Mucosa of stomach (tissue), 1 donor: ENCODE data around the gene COL23A1.

ENCODE experiments used
- H3K27me3 ChIP-seq: one replicate; pipeline ENCODE4 v1.7.0; 2013; ENCODE audit warnings: mild to moderate bottlenecking, low read length; ENCODE audit not compliant: control insufficient read depth, insufficient read depth
- H3K36me3 ChIP-seq: one replicate; pipeline ENCODE4 v1.7.0; 2013; ENCODE audit warnings: low read length; ENCODE audit not compliant: control insufficient read depth, insufficient read depth
- H3K4me1 ChIP-seq: one replicate; pipeline ENCODE4 v1.7.0; 2013; ENCODE audit warnings: mild to moderate bottlenecking, low read length; ENCODE audit not compliant: control insufficient read depth, insufficient read depth
- H3K4me3 ChIP-seq: one replicate; pipeline ENCODE4 v1.7.0; 2013; ENCODE audit warnings: low read length
- H3K9ac ChIP-seq: one replicate; pipeline ENCODE4 v1.7.0; 2013; ENCODE audit warnings: mild to moderate bottlenecking, low read length, moderate library complexity
- H3K9me3 ChIP-seq: one replicate; pipeline ENCODE4 v1.7.0; 2013; ENCODE audit warnings: mild to moderate bottlenecking, low read length, moderate library complexity; ENCODE audit not compliant: control insufficient read depth
- donor health status: Pancreatic carcinoma.

COL23A1 gene

DNA sequence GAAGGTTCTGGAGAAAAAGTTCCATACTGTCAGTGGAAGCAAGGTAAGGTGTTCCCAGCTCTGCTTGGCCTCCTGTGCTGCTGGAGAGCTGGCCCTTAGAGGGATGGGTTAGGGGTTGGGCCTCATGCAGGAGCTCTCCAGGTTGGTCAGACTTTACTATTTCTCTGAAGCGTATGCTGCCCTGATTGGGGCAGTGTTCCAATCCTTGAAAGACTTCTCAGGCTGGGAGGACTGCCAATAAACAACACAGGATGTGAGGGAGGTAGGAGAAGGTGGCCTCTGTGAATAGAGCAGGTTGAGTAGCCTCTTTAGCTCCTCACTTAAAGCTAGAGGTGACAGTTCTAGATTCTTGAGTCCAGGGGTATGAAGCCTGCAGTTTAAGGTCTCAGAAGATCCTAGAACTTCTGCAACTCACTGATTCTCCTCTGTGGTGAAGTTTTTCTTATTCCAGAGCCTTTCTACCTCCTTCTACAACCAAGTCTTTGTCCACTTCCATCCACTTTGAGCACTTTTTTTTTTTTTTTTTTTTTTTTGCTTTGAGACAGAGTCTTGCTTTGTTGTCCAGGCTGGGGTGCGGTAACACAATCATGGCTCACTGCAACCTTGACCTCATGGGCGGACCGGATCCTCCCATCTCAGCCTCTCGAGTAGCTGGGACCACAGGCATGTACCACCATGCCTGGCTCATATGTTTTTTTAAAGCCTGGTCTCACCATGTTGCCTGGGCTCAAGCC is 382.8 kb downstream of the COL23A1 start:
- Histone ChIP-seq H3K9me3 (no peaks in the 10 kb centered on the region), H3K4me3 (no peak overlapping the region), H3K36me3 (peaks cover 31% of the 10 kb centered on the region), H3K27me3 (no peaks in the 10 kb centered on the region), H3K9ac (peak overlapping the region; percentile 71), H3K4me1 (peaks cover 46% of the 10 kb centered on the region)

DNA sequence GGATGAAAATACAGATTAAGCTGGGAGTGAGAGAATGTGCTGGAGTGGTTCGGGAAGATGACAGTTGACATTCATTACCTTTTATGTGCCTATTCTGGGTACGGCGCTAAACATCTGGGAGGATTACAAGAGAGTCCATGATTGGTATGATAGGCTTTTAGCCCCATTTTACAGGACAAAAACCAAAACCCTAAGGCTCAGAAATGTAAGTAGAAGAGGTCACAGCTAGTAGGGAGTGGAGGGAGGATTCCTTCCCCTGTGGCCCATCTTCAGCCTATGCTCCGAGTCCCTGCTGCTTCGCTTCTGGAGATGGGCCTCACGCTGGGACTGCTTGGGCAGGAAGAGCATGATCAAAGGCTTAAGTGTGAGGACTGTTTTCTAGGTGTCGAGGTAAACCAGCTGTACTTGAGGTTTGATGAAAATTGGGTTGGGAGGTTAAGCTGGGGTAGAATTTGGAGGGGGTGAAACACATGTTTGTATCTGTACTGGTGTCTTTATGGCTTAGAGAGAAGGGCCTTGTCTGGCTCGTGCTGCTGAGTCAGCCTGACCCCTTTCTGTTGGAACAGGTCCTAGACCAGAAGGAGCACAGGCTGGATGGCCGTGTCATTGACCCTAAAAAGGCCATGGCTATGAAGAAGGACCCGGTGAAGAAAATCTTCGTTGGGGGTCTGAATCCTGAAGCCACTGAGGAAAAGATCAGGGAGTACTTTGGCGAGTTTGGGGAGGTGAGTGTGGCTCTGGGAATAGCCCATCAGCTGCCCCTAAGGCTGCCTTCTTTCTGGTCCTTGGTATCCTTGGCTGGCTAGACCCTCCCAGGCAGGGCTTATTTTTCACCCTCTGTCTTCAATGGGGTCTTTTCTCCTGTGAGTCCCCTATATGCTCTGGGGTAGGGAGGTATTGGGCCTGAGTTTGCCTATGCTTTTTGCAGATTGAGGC is 383.8 kb downstream of the COL23A1 start:
- H3K9ac ChIP-seq, result peak overlapping the region; percentile 71
- H3K36me3 ChIP-seq, result peaks cover 26% of the 10 kb centered on the region
- H3K4me3 ChIP-seq, result peak overlapping the region; percentile 64
- no peaks in the 10 kb centered on the region for H3K9me3 ChIP-seq
- H3K4me1 ChIP-seq, result peaks cover 40% of the 10 kb centered on the region
- no peaks in the 10 kb centered on the region for H3K27me3 ChIP-seq

DNA sequence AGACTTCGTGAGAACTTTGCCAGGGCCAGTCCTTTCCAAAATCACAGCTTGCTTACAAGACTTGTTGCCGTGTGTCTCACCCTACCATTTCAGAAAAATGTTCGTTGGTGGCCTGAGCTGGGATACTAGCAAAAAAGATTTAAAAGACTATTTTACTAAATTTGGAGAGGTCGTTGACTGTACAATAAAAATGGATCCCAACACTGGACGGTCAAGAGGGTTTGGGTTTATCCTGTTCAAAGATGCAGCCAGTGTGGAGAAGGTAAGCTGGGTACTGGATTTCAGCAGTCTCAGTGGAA is 384.5 kb downstream of the COL23A1 start:
- Histone ChIP-seq H3K27me3 (no peaks in the 10 kb centered on the region), H3K4me3 (peak overlapping the region; percentile 64), H3K4me1 (peaks cover 40% of the 10 kb centered on the region), H3K9ac (peak overlapping the region; percentile 71), H3K9me3 (no peaks in the 10 kb centered on the region), H3K36me3 (peaks cover 19% of the 10 kb centered on the region)

DNA sequence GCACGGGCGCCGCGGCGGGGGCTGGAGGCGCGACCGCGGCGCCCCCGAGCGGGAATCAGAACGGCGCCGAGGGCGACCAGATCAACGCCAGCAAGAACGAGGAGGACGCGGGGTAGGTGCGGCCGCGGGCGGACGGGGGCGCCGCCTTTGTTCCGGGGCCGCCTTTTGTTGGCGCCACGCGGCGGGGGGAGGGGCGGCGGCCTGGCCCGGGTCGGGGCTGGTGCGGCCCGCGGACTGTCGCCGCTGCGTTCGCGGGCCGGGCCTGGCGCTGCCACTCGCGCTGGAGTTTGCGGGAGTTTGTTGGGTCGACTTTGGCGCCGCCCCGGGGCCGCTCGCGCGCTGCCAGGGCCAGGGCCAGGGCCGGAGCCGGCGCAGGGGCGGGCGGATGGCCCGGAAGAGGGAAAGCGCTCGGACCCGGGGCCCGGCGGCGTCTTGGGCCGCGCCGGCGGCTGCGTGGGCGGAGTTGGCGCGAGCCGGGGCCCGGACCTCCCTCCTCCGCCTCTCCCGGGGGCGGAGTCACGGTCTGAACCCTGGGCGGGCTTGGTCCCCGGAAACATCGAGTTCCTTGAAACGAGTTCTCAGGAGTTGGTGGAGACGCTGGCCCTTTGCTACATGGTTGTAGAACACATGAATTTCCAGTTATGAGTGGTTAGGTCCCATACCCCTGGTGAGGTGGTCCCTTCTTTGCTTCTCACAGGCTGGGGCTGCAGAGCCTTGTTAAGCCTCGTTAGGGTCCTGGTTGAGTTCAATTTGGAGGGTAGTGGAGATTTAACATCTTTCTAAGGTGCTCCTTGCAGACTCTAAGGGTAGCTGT is 385.1 kb downstream of the COL23A1 start:
- Histone ChIP-seq H3K9me3 (no peaks in the 10 kb centered on the region), H3K27me3 (no peaks in the 10 kb centered on the region), H3K36me3 (peaks cover 14% of the 10 kb centered on the region), H3K4me3 (peak overlapping the region; percentile 64), H3K9ac (peak overlapping the region; percentile 71), H3K4me1 (peaks cover 40% of the 10 kb centered on the region)

DNA sequence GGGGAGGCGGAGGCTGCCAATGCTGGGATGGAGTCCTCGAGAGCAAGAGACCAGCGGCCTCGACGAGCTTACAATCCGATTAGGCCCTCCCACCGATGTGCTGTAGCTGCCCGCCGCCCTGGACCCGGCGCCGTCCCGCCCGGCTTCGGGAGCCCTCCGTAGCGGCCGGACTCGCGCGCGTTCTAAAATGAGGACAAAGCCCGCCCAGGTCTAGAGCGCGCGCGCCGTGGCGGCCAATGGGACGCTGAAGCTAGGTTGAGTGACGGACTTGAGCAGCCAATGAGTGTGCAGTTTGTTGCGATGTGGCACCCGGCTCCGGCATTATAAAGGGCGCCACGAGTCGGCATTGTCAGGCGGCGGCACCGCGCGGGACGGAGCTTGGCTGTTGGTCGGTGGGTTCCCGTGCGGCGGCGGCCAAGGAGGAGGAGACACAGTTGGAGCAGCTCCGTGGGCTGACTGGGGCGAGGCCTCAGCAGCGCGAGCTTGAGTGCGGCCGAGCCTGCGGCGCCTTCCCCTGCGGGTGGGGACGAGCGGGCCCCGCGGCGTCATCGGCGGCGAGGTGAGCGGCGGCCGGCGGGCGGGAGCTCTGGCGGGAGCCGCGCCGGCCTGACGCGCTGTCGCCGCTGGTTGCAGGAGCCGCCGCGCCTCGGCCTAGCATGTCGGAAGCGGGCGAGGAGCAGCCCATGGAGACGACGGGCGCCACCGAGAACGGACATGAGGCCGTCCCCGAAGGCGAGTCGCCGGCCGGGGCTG is 385.8 kb downstream of the COL23A1 start, which contains the start of gene HNRNPAB:
HNRNPAB (plus strand) TSS at position 352 of the 753 bp plus-strand sequence; CDS start at position 657, 305 bp downstream.
- Histone ChIP-seq H3K9me3 (no peaks in the 10 kb centered on the region), H3K27me3 (no peaks in the 10 kb centered on the region), H3K4me3 (peak within 1 kb of the TSS; percentile 71), H3K4me1 (peaks cover 36% of the 10 kb centered on the region), H3K36me3 (peaks cover 8% of the 10 kb centered on the region), H3K9ac (peak within 1 kb of the TSS; percentile 71)

DNA sequence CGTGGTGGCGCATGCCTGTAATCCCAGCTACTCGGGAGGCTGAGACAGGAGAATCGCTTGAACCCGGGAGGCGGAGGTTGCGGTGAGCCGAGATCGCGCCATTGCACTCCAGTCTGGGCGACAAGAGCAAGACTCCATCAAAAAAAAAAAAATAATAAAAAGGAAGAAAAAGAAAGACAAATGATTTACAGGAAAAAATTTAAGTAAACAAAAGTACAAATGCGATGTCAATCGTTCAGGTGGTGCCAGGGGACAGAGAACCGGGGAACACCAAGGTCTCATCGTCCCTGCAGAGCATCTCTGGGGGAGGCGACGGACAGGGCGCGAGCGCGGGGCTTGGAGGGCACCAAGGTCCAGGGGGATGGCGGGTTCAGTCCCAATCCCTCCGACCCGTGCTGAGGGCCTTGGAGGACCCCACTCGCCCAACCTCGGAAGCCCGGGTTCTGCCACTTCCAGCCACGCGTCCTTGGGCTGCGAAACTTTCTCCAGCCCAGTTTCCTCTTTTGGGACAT is 386.5 kb downstream of the COL23A1 start:
- Histone ChIP-seq H3K9me3 (no peaks in the 10 kb centered on the region), H3K27me3 (no peaks in the 10 kb centered on the region), H3K36me3 (peaks cover 2% of the 10 kb centered on the region), H3K4me3 (peak overlapping the region; percentile 71), H3K9ac (peak overlapping the region; percentile 71), H3K4me1 (peaks cover 30% of the 10 kb centered on the region)

DNA sequence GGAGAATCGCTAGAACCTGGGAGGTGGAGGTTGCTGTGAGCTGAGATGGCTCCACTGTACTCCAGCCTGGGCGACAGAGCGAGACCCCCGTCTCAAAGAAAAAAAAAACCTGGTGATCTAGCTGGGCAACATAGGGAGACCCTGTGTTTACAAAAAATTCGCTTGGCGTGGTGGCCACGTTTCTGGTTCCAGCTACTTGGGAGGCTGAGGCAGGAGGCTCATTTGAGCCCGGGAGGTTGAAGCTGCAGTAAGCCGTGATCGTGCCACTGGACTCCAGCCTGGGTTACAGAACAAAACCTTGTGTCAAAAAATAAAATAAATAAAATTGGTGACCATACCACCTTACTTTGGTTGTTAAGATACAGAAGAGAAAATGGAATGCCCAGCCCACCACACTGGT is 387.7 kb downstream of the COL23A1 start:
- no peaks in the 10 kb centered on the region for H3K27me3 ChIP-seq
- no peak overlapping the region for H3K9ac ChIP-seq
- no peak overlapping the region for H3K4me3 ChIP-seq
- no peaks in the 10 kb centered on the region for H3K36me3 ChIP-seq
- peaks cover 18% of the 10 kb centered on the region for H3K4me1 ChIP-seq
- H3K9me3 ChIP-seq, result no peaks in the 10 kb centered on the region

DNA sequence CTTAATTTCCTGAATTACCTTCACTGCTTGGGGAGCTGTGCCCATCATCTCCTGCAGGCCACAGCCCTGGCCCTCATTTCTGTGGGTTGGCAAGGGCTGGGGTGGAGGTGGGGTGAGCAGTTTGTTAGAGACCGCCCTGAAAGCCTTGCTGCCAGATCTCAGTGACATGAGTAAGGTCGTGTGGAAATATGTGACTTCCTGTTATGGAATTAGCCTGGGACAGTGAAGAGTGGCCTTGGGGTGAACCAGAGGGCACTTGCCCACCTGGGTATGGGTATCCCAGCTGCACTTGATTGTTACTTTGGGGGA is 388.3 kb downstream of the COL23A1 start:
- no peaks in the 10 kb centered on the region for H3K9me3 ChIP-seq
- H3K36me3 ChIP-seq, result no peaks in the 10 kb centered on the region
- H3K27me3 ChIP-seq, result no peaks in the 10 kb centered on the region
- H3K4me3 ChIP-seq, result no peak overlapping the region
- peaks cover 11% of the 10 kb centered on the region for H3K4me1 ChIP-seq
- no peak overlapping the region for H3K9ac ChIP-seq

DNA sequence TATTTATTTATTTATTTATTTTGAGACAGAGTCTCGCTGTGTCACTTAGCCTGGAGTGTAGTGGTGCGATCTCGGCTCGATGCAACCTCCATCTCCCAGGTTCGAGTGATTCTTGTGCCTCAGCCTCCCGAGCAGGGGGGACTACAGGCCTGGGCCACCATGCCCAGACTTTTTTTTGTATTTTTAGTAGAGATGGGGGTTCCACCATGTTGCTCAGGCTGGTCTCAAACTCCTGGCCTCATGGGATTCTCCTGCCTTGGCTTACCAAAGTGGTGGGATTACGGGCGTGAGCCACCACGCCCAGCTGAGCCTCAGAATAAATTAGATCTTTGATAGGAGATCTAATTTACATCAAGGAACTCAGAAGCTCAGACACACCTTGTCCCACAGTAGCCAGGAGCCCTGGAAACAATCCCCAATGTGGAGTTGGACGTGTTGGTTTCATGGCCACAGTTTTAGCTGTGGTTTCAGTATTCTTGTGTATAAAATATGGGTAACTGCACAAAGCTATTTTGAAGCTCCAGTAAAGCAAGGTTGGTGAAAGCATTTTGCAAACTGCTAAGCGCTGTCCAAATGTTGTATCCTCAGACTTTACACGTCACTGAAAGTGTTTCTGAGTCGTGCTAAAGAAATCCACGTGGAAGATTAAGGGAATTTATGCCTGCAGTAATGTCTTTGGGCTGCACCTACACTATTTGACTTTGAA is 388.8 kb downstream of the COL23A1 start:
- H3K9ac ChIP-seq, result no peak overlapping the region
- H3K27me3 ChIP-seq, result no peaks in the 10 kb centered on the region
- H3K9me3 ChIP-seq, result no peaks in the 10 kb centered on the region
- H3K36me3 ChIP-seq, result no peaks in the 10 kb centered on the region
- H3K4me1 ChIP-seq, result peaks cover 6% of the 10 kb centered on the region
- H3K4me3 ChIP-seq, result no peak overlapping the region

DNA sequence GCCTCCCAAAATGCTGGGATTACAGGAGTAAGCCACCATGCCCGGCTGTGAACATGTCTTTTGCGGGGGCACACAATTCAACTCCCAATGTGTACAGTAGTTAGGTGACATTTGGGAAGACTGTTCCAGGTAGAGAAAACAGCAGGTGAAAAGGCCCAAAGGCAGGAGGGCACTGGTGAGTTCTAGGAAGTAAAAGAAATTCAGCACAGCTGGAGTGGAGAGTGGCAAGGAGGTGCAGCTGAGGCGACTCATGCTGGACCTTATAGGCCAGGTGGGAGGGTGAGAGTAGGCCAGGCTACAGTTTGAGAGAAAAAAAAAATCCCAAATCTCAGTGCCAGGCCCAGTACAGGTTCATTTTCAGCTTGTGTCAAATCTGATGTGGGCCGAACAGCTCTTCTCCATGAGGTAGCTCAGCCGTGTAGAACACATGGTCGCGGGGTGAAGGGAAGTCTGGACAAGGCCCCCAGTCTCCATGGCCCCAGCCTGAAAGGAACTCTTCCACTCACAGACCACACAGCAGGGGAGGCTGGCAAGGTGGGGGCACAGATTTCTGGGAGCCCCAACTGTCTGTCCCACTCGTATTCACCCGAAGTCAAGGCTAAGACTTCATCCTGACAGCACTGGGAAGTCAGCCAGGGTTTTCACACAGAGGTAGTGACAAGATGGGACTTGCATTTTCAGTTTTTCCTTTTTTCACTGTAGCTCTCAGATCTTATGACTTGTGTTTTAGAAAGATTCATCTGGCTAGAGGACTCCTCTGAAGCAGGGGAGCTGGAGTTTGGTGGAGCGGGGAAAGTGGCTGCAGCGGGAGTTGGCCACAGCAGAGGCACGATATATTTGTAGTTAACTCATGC is 390.4 kb downstream of the COL23A1 start:
- Histone ChIP-seq H3K9ac (no peak overlapping the region), H3K36me3 (no peaks in the 10 kb centered on the region), H3K9me3 (no peaks in the 10 kb centered on the region), H3K27me3 (no peaks in the 10 kb centered on the region), H3K4me3 (no peak overlapping the region), H3K4me1 (no peaks in the 10 kb centered on the region)
